ENCODE results near the gene GPR87.

Gene GPR87

GRCh38 chr3:151328298-151328995 lies 11.8 kb upstream of the GPR87 start:
- no peaks in the 10 kb centered on the region for H3K9me3 Mint-ChIP-seq
- H3K4me1 Mint-ChIP-seq: peaks cover 2 to 8% of the 10 kb centered on the region in 2 donors
- peak overlapping the region; percentile 18 to 84 for H3K4me3 Mint-ChIP-seq
- no peaks in the 10 kb centered on the region for H3K27me3 Mint-ChIP-seq
- H3K27ac Mint-ChIP-seq: peak overlapping the region; percentile 1
- no peaks in the 10 kb centered on the region for H3K36me3 Mint-ChIP-seq
- ATAC-seq (replicated peaks) (peak; percentile 43 to 65), DNase-seq (no peak)

GRCh38 chr3:151327571-151328198 lies 11.1 kb upstream of the GPR87 start:
- no peaks in the 10 kb centered on the region for H3K36me3 Mint-ChIP-seq
- H3K27me3 Mint-ChIP-seq: no peaks in the 10 kb centered on the region
- no peak overlapping the region for H3K4me3 Mint-ChIP-seq
- ATAC-seq (replicated peaks) (peak; percentile 43 to 46), DNase-seq (no peak)
- no peaks in the 10 kb centered on the region for H3K9me3 Mint-ChIP-seq
- no peak overlapping the region for H3K27ac Mint-ChIP-seq
- H3K4me1 Mint-ChIP-seq: peaks cover 2 to 8% of the 10 kb centered on the region in 2 donors

- no peaks in the 10 kb centered on the region for H3K27me3 Mint-ChIP-seq
- H3K4me3 Mint-ChIP-seq: no peak overlapping the region
- no peak overlapping the region for H3K27ac Mint-ChIP-seq
- peaks cover 0 to 2% of the 10 kb centered on the region in 2 donors for H3K4me1 Mint-ChIP-seq
- DNase-seq: no peak
- H3K9me3 Mint-ChIP-seq: no peaks in the 10 kb centered on the region
- no peaks in the 10 kb centered on the region for H3K36me3 Mint-ChIP-seq
- no peak for ATAC-seq (replicated peaks)
Observed at GRCh38 chr3:151322511-151322910, 5.9 kb upstream of the GPR87 start.

GRCh38 chr3:151321526-151321925 lies 4.9 kb upstream of the GPR87 start:
- Mint-ChIP-seq H3K4me1 (peaks cover 0 to 2% of the 10 kb centered on the region in 2 donors), H3K27me3 (no peaks in the 10 kb centered on the region), H3K36me3 (no peaks in the 10 kb centered on the region), H3K9me3 (no peaks in the 10 kb centered on the region), H3K27ac (no peak overlapping the region), H3K4me3 (no peak overlapping the region)
- ATAC-seq (replicated peaks): no peak
- no peak for DNase-seq

GRCh38 chr3:151320131-151320530 lies 3.5 kb upstream of the GPR87 start:
- H3K4me3 Mint-ChIP-seq: no peak overlapping the region
- DNase-seq (no peak), ATAC-seq (replicated peaks) (no peak)
- H3K4me1 Mint-ChIP-seq: peaks cover 0 to 2% of the 10 kb centered on the region in 2 donors
- no peaks in the 10 kb centered on the region for H3K9me3 Mint-ChIP-seq
- no peaks in the 10 kb centered on the region for H3K36me3 Mint-ChIP-seq
- no peaks in the 10 kb centered on the region for H3K27me3 Mint-ChIP-seq
- H3K27ac Mint-ChIP-seq: no peak overlapping the region

- Mint-ChIP-seq H3K9me3 (no peaks in the 10 kb centered on the region), H3K4me3 (no peak overlapping the region), H3K4me1 (peaks cover 0 to 2% of the 10 kb centered on the region in 2 donors), H3K27me3 (no peaks in the 10 kb centered on the region), H3K36me3 (no peaks in the 10 kb centered on the region), H3K27ac (no peak overlapping the region)
- no peak for DNase-seq
- ATAC-seq (replicated peaks): no peak
Observed at GRCh38 chr3:151319628-151320027, 3.0 kb upstream of the GPR87 start.

GRCh38 chr3:151318991-151319390 lies 2.4 kb upstream of the GPR87 start:
- DNase-seq: no peak

GRCh38 chr3:151318313-151318712 lies 1.7 kb upstream of the GPR87 start:
- Mint-ChIP-seq H3K36me3 (no peaks in the 10 kb centered on the region), H3K9me3 (no peaks in the 10 kb centered on the region), H3K4me3 (no peak overlapping the region), H3K4me1 (peaks cover 0 to 2% of the 10 kb centered on the region in 2 donors), H3K27ac (no peak overlapping the region), H3K27me3 (no peaks in the 10 kb centered on the region)
- ATAC-seq (replicated peaks): no peak
- no peak for DNase-seq

More at GRCh38 chr3:151318991-151319390, 2.4 kb upstream of the GPR87 start:
- no peak overlapping the region for H3K27ac Mint-ChIP-seq
- H3K4me1 Mint-ChIP-seq: peaks cover 0 to 2% of the 10 kb centered on the region in 2 donors
- no peaks in the 10 kb centered on the region for H3K9me3 Mint-ChIP-seq
- no peak for ATAC-seq (replicated peaks)
- no peaks in the 10 kb centered on the region for H3K27me3 Mint-ChIP-seq
- no peak overlapping the region for H3K4me3 Mint-ChIP-seq
- no peaks in the 10 kb centered on the region for H3K36me3 Mint-ChIP-seq

- Mint-ChIP-seq H3K36me3 (no peaks in the 10 kb centered on the region), H3K27ac (no peak overlapping the region), H3K4me1 (no peaks in the 10 kb centered on the region), H3K9me3 (no peaks in the 10 kb centered on the region), H3K27me3 (no peaks in the 10 kb centered on the region), H3K4me3 (no peak overlapping the region)
- DNase-seq (no peak), ATAC-seq (replicated peaks) (no peak)
Observed at GRCh38 chr3:151315846-151316245, 774 bp downstream of the GPR87 start.

GRCh38 chr3:151315136-151315535 lies 1.5 kb downstream of the GPR87 start:
- Mint-ChIP-seq H3K27me3 (no peaks in the 10 kb centered on the region), H3K27ac (no peak overlapping the region), H3K4me1 (no peaks in the 10 kb centered on the region), H3K9me3 (no peaks in the 10 kb centered on the region), H3K36me3 (no peaks in the 10 kb centered on the region), H3K4me3 (no peak overlapping the region)
- DNase-seq (no peak), ATAC-seq (replicated peaks) (no peak)

- Mint-ChIP-seq H3K27me3 (no peaks in the 10 kb centered on the region), H3K27ac (no peak overlapping the region), H3K36me3 (no peaks in the 10 kb centered on the region), H3K4me1 (no peaks in the 10 kb centered on the region), H3K9me3 (no peaks in the 10 kb centered on the region), H3K4me3 (no peak overlapping the region)
- no peak for DNase-seq
- no peak for ATAC-seq (replicated peaks)
Observed at GRCh38 chr3:151314593-151314992, 2.0 kb downstream of the GPR87 start.

- H3K9me3 Mint-ChIP-seq: no peaks in the 10 kb centered on the region
- DNase-seq (no peak), ATAC-seq (replicated peaks) (no peak)
- no peaks in the 10 kb centered on the region for H3K27me3 Mint-ChIP-seq
- no peaks in the 10 kb centered on the region for H3K36me3 Mint-ChIP-seq
- no peaks in the 10 kb centered on the region for H3K4me1 Mint-ChIP-seq
- H3K4me3 Mint-ChIP-seq: no peak overlapping the region
- H3K27ac Mint-ChIP-seq: no peak overlapping the region
Observed at GRCh38 chr3:151314137-151314536, 2.5 kb downstream of the GPR87 start.

GRCh38 chr3:151312972-151313371 lies 3.6 kb downstream of the GPR87 start:
- H3K4me1 Mint-ChIP-seq: no peaks in the 10 kb centered on the region
- H3K27ac Mint-ChIP-seq: no peak overlapping the region
- DNase-seq (no peak), ATAC-seq (replicated peaks) (no peak)
- no peaks in the 10 kb centered on the region for H3K9me3 Mint-ChIP-seq
- no peak overlapping the region for H3K4me3 Mint-ChIP-seq
- no peaks in the 10 kb centered on the region for H3K27me3 Mint-ChIP-seq
- H3K36me3 Mint-ChIP-seq: no peaks in the 10 kb centered on the region

GRCh38 chr3:151309566-151309965 lies 7.1 kb downstream of the GPR87 start:
- no peaks in the 10 kb centered on the region for H3K27me3 Mint-ChIP-seq
- H3K36me3 Mint-ChIP-seq: no peaks in the 10 kb centered on the region
- H3K4me1 Mint-ChIP-seq: no peaks in the 10 kb centered on the region
- DNase-seq: no peak
- ATAC-seq (replicated peaks): no peak
- no peaks in the 10 kb centered on the region for H3K9me3 Mint-ChIP-seq
- no peak overlapping the region for H3K4me3 Mint-ChIP-seq
- H3K27ac Mint-ChIP-seq: no peak overlapping the region

All from stimulated activated naive B cell treated with anti-CD40 and anti-IgM and Interleukin-4, amounts not matched to agents 10 μg/mL and 1 μg/mL and 100 μg/mL, for 72 hours (primary cell).